K562 (cell line): ENCODE results near the gene ATXN1.

Experiments
- CBX1 ChIP-seq: sonication (generic); IDR thresholded peaks from 2 replicates; pipeline ENCODE4 v1.6.1; 2016; ENCODE audit warnings: antibody characterized with exemption, low read depth, mild to moderate bottlenecking
- EP300 ChIP-seq: IDR thresholded peaks from 2 replicates; pipeline ENCODE4 v1.6.1; 2012; ENCODE audit warnings: low read length, improper control_type of control experiment
- GTF2F1 ChIP-seq: IDR thresholded peaks from 2 replicates; pipeline ENCODE4 v1.6.1; 2011; ENCODE audit warnings: low read depth, low read length, improper control_type of control experiment
- POLR2A ChIP-seq: fragments of 450-650 bp; conservative IDR thresholded peaks from 2 replicates; pipeline ENCODE4 v1.6.1; 2016
- ZBTB8A ChIP-seq: fragments of 450-650 bp; IDR thresholded peaks from 2 replicates; pipeline ENCODE4 v1.6.1; 2018; ENCODE audit warnings: mild to moderate bottlenecking, moderate library complexity; ENCODE audit not compliant: partially characterized antibody
- ZNF384 ChIP-seq: IDR thresholded peaks from 2 replicates; pipeline ENCODE4 v1.6.1; 2012; ENCODE audit warnings: low read depth, low read length, improper control_type of control experiment
- TF ChIP-seq, protein P1 (sequence below): fragments of 450-650 bp; formaldehyde crosslinking; IDR thresholded peaks from 2 replicates; pipeline ENCODE4 v1.4.0; 2022; ENCODE audit warnings: mild to moderate bottlenecking, moderate library complexity

DNA sequence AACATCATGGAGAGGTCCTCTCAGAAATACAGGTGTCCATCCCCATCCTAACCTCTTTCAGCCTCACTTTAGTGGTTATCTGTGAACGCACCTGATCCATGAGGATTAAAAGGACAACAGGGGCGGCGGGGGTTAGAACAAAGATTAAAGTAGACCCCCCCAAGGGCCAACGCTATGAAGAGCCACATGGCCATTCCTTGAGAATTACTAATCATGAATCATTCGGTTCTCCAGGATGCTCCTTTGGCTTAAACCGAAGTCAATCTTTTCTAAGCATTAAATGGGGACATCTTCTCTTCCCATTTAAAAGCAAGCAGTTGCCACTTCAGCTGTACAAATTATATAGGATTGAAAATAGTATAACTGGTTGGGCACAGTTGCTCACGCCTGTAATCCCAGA, 310.4 kb downstream of the ATXN1 start:
- no peak for TF ChIP-seq POLR2A
- TF ChIP-seq EP300 = no peak
- no peak for TF ChIP-seq GTF2F1
- no peak for TF ChIP-seq CBX1
- TF ChIP-seq ZBTB8A = no peak
- TF ChIP-seq ZNF384 = no peak
- TF ChIP-seq, protein P1, sequence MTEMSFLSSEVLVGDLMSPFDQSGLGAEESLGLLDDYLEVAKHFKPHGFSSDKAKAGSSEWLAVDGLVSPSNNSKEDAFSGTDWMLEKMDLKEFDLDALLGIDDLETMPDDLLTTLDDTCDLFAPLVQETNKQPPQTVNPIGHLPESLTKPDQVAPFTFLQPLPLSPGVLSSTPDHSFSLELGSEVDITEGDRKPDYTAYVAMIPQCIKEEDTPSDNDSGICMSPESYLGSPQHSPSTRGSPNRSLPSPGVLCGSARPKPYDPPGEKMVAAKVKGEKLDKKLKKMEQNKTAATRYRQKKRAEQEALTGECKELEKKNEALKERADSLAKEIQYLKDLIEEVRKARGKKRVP (CRISPR knock-in tag) = no peak
